Effector CD8-positive, alpha-beta T cell (primary cell): Measurements from ENCODE around the gene FOXR1.
A peak's percentile ranks its signal among the peaks of the same experiment; 100 is the strongest.

Experiments
- DNase-seq: peaks from one replicate; lab custom pipeline; 2025; lab: John Stamatoyannopoulos, UW
- total RNA-seq, 4 experiments: gene quantifications; one replicate each; lab custom pipeline; 2026; lab: John Stamatoyannopoulos, UW

FOXR1 gene, protein sequence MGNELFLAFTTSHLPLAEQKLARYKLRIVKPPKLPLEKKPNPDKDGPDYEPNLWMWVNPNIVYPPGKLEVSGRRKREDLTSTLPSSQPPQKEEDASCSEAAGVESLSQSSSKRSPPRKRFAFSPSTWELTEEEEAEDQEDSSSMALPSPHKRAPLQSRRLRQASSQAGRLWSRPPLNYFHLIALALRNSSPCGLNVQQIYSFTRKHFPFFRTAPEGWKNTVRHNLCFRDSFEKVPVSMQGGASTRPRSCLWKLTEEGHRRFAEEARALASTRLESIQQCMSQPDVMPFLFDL
- 0 reads per million in 4 experiments for total RNA-seq

DNA sequence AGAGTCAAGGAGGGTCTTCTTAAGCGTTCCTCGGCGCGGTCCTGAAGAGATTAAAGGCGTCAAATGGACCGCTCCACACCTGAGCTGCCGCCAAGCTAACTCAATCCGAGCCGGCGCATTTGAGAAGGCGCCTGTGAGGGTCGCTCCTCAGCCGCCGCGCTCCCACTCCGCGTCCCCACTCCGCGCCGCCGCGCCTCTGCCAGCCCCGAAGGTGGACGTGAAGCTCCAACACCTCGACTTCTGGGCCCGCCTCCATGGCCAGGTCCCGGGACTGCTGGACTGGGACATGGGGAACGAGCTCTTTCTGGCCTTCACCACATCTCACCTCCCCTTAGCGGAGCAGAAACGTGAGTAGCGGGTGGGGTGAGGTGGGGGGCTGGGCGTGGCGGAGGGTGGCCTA, at the start of gene FOXR1:
FOXR1 (plus strand) TSS at position 116 of the 400 bp plus-strand sequence; CDS start at position 287, 171 bp downstream.
- DNase-seq, result no peak

DNA sequence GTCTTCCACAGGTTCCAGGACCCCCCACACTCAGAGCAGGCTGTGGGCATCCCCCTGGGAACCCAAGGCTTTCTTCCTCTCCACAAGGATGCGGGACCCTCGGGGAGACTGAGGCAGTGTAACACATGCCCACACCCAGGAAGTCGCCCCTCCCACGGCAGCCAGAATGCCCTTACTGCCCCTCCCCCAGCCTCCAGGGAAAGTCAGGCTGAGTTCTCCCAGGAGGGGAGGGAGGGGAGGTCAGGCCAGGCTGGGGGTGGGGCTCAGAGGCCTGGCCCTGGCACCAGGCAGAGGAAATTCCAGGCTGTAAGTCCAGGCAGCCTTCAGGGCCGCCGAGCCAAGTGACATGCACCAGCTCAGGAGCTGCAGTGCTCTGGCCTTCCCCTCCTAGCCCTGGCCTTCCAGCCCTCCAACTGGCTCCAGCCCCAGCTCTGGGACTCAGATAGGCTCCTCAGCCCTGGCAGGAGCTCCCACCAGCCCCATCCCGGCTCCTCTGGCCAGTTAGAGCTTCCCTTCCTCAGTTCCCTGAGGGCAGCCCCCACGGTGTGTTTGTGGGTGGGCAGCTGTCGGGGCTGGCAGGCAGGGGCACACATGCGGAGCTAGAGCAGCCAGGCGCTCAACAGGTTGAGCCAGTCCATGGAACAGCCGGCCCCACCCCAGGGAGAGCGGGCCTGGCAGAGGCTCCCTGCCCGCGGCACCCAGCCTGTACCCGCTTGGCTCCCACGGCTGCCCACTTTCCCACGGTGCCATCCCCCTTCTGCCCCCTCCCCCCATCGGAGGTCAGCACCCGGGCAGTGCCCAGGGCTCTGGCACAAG, 49.4 kb upstream of the FOXR1 start:
- DNase-seq, result no peak

DNA sequence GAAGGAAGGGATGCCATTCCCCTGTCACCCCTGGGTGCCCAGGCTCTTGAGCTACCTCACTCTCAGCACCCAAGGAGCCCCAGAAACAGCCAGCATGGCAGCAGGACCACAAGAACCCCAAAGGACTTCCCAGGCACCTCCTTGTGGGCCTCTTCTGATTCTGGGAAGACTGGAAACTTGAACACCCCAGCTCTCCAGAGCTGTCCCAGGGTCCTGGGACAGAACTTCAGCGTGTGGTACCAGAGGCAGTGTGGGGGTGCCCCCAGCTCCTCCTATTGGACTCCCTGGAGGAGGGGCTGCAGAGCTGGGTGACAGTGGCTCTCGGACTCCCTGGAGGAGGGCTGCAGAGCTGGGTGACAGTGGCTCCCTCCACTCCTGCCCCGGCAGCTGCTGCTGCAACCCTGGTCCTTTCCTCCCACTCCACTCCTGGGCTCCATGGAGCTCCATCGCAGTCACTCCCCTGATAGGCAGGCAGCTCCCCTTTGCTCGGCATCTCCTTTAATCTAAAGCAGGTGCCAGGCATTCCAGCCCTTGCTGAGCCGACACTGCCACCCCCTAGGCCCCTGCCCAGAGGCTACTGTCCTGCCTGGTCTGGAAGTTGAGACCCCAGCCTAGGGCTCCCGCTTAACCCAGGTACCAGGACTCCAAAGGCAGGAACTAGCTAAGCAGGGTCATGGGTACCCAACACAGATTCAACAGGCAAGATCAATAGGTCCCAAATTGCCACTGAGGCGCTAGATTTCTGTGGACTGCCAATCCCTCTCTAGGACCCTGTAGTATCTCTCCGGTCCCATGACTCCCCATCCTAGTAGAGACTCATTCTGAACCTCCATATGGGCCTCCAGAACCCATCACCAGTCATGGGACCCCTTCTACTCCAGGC, 48.6 kb upstream of the FOXR1 start:
- no peak for DNase-seq

DNA sequence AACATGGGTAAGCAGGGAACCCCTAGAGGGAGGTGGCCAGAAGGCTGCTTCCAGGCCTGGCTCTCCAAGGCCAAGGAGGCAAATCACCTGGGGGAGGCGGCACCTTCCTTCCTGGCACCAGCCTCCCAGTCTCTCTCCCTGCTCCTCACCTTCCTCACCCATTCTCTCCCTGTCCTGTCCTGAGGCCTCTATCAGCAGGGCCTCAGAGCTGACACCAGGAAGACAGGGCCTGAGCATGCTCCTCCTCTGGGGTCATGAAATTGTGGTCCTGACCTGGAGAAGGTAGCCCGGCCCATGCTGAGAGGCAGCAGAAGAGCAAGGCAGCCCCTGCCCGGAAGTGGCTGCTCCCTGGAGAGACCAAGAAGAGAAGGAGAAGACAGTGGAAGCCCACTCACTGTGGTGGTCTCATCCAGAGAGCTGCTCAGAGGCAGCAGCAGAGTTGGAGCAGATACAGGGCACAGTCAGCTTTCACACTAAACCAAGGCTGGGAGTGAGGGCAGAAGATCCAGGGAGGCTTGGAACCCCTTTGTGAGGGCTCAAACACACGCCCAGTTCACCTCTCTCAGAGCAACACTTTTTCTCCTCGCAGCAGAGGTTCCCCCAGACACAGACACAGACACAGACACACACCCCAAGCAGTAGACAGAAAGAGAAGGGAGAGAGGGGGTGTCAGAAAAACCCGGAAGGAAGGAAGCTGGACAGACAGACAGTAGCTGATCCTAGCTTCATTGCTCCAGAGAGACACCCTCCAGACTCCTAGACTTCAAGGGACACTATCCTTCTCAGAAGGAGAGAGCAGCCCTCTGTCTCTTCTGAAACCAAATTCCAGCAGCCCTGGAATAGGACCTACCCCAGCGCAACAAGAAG, 47.6 kb upstream of the FOXR1 start:
- DNase-seq, result no peak

DNA sequence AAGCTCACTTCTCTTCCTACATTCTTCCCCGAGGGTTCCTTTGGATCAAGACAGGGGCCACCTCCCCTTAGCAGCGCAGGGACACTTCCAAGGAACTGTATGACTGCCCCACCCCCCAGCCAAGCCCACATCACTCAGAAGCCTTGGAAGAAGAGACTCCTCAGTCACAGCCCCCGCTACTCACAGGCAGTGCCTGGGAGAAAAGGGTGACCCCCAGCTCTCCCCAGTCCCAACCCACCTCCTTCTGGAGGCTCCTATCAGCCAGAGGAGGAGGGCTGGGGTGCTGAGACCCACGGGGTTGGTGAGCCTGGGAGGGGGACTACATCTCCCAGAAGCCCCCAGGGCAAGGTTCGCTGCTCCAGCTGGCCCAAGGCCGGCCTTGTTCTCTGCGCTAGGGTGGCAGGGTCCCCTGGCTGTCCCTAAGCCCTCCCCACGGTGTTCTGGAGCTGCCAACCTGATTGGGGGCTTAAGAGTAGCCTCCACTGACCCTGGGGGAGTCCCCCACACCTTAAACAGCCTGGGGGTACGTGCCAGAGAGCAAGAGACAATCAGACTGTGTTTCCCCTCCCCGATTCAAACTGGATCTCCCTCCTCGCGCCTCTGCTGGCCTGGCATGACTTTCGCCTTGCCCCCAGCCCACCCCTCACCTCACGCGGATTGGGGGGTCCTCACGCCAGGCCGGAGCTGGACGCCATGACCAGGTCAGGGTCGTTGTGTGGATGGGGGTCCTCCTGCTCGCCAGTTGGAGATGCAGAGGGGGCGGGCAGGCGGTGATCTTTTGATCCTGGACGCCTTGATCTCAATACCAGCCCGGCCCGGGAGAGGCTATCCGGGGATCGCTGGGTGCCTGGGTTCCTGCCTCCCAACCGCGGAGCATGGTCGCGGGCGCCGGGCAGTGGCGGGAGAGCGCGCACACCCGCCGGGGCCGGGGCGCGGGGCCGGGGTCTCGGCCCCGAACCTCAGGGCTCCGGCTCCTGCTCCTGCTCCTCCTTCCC, 46.7 kb upstream of the FOXR1 start:
- no peak for DNase-seq

DNA sequence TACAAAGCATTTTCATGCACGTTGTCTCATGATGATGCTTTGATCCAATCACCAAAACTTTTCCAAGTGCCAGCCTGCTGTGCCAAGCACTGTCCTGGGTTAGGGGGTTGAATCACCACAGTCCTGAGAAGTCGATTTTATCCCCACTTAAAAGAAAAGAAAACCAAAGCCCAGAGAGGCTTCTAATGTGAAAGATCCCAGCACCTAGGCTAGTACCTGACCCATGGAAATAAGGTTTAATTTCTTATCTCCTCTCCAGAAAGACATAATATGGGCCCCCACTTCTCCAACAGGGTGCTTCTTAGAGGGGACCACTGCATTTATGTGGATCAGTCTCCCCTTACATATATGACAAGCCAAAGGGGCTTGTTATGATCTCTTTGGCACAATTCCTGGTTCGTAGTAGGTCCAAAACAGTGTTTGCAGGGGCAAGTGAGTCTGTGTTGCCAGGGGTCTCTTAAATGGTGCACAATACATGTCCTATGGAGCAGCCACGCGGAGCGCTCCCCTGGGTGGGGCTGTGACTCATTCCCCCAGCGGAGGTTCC, 43.9 kb upstream of the FOXR1 start:
- DNase-seq, result no peak

DNA sequence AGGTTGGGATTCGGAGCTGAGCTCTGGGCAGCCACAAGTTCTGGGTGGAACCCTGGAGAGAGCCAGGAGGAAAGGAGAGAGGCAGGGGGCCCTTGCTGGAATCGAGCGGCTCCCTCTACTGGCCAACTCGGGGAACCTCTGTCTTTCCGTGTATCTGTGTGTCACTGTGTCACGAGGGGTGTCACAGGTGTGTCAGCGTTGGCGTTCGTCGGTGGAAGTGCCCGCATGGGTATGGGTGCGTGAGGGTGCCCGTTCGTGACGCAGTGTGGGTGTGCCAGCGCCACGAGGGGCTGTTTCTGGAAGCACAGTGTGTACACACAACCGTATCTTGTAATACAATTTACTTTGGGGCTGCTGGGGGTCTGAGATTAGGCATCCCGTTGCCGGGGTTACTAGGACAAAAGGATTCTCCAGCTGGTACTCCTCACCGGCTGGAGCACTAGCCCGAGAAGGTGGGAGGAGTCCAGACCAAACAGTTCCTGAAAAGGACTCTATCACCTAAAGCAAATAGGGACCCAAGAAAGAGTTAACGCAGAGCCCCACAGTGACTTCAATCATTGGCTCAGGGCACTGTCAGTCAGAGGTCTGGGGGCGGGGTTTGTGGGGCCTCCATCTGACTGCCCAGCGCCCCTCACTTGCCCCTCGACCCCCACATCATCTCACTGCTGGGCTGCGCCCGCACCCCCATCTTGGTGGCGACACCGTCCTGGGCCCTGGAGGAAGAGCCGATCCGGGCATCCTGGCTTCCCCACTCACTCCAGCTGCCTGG, 43.3 kb upstream of the FOXR1 start:
- DNase-seq, result peak; percentile 91

DNA sequence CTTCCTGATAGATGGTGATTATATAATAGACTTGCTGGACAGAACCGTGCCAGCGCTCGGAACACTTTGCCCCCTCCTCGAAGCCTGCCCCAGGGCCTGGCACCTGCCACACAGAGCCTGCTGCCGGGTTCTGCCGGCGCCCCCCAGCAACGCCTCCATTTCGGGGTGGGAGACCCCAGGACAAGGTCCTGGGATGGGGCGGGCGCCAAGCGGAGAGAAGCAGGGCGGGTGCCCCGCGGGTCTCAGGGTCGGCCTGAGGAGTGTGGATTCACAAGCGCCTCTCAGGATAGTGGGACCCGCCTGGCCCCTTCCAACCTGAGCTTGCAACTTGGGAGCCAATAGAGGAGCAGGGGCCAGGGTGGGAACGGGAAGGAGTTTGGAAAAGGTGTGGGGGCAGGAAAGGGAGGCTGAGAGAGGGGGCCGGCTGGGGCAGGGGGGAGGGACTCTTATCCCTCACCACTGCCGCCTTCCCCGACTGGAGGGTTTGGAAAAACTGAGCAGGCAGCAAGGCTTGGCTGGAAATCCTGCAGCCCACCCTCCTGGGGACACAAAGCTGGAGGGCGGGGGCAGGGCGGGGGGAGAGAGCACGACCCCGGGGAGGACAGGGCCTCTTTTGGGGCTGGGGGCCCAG, 42.6 kb upstream of the FOXR1 start:
- DNase-seq, result peak; percentile 57

DNA sequence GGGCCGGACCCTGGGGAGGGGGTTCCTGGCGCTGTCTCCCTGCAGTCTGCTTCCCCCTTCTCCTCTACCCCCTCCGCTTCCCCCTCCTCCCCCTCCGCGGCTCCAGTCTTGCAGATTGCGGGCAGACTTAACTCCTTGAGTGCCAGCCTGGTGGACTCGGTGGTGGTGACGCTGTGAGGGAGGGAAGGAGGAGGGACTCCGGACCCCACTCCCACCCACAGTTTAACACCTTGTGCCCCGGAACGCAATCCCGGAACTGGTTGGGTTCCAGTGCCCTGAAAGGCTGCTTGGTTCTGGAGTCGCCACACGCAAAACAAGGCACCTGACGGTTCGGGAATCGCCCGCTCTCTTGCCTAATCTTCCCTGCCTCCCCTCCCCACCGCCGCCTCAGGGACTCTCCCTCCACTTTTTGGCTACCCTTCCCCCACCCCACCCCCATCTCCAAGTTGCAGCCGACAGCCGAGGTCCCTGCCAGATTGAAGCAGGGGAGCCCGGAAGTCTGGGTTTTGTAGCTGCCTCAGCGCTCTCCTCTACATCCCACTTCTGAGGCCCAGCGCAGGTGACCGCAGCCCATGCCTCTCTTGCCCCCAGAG, 42.0 kb upstream of the FOXR1 start:
- DNase-seq, result peak; percentile 75

DNA sequence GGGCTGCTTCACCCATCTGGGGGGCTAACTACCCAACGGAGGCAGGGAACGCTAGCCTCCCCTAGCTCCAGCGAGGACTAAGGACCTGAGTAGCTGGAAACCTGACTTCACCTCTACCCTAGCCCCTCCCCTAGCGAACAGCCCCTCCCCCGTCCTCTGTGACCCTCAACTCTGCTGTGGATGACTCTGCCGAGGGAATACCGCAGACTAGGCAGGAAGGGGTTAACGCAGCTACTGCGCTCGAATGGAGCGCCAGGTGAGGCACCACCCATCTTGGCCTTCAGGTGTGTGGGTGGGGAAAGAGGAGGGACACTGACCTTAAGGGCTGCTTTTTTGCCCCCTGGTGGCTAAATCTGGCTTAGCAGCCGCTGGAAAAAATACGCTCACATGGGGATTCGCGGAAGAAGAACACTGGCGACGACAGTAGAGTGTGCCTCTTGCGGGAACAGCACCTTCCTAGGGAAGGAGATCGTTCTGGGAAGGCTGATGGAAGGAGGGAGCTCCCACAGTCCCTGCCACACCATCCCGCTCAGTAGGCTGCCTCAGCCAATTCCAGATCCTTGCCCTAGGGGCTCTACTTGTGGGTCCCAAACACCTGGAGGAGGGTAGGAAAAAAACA, 41.4 kb upstream of the FOXR1 start:
- peak; percentile 86 for DNase-seq

DNA sequence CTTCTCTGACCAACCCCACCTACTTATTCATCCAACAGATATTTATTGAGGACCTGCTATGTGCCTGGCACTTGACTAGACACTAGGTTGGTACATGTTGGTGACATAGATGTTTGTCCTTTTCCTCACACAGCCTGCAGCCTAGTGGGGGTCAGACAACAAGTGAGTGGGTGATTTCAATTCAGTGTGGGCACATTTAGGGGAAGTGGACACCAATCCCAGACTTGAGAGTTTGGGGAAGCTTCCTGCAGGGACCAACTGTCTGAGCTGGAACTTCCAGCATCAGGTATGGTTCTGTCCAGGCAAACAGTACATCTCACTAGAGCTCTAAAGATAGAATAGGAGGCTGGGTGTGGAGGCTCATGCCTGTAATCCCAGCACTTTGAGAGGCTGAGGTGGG, 40.0 kb upstream of the FOXR1 start:
- no peak for DNase-seq

DNA sequence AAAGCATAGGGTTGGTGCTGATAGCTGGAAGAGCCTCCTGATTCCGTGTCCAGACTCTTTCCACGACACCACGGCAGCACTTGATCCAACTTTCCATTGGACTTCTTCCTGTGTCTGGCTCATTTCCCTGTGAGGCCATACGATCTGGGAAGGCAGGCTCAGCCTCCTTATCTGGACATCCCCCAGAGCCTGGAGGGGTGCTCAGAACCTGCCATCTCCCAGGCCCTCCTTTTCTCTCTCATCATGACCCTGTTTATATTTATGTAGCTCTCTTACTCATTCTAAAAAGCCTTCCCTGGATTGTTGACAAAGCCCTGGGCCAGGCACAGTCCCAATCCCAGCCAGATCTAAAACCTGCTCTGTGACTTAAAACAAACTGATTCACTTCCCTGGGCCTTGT, 38.1 kb upstream of the FOXR1 start:
- no peak for DNase-seq

DNA sequence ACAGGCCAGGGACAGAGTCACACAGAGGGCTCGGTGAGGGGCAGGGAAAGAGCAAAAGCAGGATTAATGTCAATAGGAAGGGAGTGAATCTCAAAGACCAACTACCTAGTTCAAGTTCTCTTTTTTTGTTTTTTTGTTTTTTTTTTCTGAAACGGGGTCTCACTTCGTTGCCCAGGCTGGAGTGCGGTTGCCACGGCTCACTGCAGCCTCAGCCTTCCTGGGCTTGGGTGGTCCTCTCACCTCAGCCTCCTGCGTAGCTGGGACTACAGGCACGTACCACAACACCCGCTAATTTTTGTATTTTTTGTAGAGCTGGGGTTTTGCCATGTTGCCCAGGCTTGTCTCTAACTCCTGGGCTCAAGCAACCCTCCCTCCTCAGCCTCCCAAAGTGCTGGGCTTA, 36.2 kb upstream of the FOXR1 start:
- no peak for DNase-seq

DNA sequence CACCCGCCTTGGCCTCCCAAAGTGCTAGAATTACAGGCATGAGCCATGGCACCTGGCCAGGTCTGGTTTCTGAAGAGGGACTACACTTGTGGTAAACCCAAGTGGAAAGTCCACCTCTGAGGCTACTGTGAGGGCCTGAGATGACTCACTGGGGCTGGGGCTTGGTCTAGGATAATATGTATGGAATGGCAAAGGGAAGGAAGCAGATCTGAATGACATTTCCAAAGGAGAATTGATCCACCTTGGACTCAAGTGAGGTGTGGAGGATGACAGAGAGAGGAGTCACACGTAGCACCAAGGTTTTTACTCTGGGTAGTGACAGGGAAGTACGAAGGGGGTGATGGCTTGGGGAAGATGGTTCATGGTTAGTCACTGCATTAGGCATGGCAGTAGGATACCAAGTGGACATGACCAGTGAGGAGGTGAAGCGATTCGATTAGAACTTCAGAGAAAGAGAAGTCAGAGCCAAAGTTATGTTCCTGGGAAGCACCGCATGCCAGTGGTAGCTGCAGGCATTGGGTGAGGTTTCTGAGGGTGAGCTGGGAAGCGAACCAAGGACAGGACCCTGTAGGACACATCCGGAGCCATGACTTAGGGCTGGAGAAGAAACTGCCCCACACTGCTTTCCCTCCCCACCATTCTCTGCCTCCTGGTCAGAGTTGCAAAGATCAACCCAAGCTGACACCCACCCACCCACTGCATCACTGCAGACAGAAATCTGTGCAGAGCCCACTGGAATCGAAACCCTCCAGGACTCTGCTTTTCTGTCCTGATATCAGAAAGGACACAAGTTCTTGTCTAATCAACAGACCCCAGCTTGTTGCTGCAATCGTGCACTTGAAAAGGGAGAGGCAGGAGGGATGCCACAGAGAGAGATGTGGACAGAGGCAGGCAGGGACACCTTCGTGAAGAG, 32.8 kb upstream of the FOXR1 start:
- DNase-seq, result no peak

DNA sequence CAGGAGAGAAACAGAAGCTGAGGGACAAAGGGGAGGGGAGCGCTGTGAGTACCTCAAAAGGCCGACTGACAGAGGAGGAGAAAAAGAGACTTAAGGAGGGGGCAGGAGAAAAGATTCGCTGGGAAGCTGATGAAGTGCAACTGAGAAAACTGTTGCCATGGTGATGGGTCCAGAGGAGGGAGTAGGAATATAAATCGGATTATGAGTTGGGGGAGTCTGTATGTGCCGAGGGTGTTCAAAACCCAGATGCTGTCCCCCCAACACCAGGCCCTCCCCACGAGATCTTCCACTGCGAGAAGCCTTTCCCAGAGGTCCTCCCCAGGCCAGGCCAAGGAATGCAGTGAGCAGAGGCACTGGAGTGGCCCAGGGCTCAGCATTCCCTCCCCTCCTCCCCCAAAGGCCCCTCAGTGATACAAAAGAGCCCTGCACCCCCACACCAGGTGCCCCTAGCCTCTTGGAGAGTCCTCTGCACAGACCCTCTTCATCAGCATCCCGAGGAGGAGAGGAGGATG, 32.1 kb upstream of the FOXR1 start:
- DNase-seq, result no peak

DNA sequence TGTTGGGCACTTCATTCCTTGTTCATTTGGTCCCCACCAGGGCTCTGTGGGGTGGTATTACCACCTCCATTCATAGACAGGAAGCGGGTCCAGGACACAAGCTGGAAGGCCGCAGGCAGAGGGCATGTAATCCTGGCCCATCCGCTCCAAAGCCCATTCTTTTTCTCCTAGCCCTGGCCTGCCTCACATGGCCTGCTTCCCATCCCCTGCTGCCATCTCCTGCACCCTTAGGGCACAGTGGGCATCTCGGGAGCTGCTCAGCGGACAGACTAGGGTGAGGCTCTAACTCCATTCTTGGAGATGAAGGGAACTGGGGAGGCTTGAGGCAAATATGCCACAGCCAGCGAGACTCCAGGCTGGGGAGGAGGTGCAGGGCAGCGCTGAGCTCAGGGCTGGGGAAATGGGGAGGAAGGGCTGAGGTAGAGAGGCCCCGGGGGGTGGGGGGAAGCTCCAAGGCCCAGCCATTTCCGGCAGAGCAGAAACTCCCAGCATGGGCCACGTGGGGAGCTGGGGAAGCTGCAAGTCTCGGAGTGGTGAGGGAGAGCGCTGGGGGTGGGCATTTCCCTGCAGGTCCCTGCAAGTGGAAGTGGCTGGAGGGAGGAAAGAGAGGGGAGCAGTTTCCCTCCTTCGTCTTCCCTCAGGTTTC, 31.5 kb upstream of the FOXR1 start:
- DNase-seq, result peak; percentile 39
